ENCODE measurements around the gene ACAD9.

ACAD9 gene

DNA sequence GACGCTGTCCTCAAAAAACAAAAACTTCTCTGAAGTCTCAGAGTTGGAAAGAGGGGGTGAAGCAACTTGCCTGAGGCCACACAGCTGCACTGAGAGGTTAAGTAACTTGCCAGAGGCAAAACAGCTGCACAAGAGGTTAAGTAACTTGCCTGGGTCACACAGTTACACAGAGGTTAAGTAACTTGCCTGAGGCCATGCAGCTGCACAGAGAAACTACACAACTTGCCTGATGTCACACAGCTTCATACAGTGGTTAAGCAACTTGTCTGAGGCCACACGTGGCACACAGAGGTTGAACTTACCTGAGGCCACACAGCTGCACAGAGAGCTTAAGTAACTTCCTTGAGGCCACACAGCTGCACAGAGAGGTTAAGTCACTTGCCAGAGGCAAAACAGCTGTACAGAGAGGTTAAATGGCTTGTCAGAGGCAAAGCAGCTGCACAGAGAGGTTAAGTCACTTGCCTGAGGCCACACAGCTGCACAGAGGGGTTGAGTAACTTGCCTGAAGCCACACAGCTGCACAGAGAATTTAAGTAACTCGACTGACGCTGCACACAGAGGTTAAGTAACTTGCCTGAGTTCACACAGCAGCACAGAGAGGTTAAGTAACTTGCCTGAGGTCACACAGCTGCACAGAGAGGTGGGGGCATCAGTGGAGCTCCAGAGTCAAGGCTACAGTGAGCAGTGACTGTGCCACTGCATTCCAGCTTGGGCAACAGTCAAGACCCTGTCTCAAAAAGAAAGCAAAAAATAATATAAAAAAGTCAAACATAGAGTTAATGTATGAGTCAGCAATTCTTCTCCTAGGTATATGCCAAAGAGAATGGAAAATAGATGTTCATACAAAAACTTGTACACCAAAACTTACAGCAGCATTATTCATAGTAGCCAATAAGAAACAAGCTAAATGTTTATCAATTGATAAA lies 12.0 kb upstream of the ACAD9 start:
- no peaks in the 10 kb centered on the region for H3K36me3 Mint-ChIP-seq (ENCODE audit: low read depth)

DNA sequence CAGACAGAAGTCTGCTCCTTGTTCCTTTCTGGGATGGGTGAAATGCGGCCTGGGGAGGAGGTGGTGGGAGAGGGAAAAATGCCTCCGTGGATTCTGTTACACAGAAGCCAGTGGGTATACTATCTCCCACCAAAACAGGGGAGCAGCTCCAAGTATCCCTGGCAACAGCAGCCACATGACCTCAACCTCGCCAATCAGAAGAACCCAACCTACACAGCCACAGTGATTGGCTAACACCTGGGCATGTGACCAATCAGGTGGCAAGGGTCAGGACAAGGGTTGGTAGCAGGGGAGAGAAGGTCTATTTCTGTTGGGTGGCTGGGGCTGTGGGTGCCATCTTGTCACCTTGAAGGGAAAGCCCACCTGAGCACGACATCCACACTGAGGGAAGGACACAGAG lies 9.1 kb upstream of the ACAD9 start:
- H3K4me3 Mint-ChIP-seq = no peak overlapping the region
- no peak overlapping the region for H3K27ac Mint-ChIP-seq
- TF ChIP-seq, protein P1, sequence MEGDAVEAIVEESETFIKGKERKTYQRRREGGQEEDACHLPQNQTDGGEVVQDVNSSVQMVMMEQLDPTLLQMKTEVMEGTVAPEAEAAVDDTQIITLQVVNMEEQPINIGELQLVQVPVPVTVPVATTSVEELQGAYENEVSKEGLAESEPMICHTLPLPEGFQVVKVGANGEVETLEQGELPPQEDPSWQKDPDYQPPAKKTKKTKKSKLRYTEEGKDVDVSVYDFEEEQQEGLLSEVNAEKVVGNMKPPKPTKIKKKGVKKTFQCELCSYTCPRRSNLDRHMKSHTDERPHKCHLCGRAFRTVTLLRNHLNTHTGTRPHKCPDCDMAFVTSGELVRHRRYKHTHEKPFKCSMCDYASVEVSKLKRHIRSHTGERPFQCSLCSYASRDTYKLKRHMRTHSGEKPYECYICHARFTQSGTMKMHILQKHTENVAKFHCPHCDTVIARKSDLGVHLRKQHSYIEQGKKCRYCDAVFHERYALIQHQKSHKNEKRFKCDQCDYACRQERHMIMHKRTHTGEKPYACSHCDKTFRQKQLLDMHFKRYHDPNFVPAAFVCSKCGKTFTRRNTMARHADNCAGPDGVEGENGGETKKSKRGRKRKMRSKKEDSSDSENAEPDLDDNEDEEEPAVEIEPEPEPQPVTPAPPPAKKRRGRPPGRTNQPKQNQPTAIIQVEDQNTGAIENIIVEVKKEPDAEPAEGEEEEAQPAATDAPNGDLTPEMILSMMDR (IDR thresholded peaks at IDR 0.05; ENCODE audit: unreplicated experiment in 3 of 3) = no peak
- no peaks in the 10 kb centered on the region for H3K27me3 Mint-ChIP-seq (ENCODE audit: low read depth)
- H3K4me1 Mint-ChIP-seq = peaks cover 22% of the 10 kb centered on the region
- no peaks in the 10 kb centered on the region for H3K9me3 Mint-ChIP-seq
- no peaks in the 10 kb centered on the region for H3K36me3 Mint-ChIP-seq (ENCODE audit: low read depth)

More for the DNA sequence above, 12.0 kb upstream of the ACAD9 start:
- Mint-ChIP-seq H3K9me3 (no peaks in the 10 kb centered on the region), H3K4me3 (no peak overlapping the region), H3K27me3 (ENCODE audit: low read depth) (no peaks in the 10 kb centered on the region), H3K27ac (peak overlapping the region; percentile 41 to 57 (median 43)), H3K4me1 (peaks cover 32% of the 10 kb centered on the region)
- TF ChIP-seq, protein P1 (IDR thresholded peaks at IDR 0.05; ENCODE audit: unreplicated experiment in 3 of 3) = no peak

DNA sequence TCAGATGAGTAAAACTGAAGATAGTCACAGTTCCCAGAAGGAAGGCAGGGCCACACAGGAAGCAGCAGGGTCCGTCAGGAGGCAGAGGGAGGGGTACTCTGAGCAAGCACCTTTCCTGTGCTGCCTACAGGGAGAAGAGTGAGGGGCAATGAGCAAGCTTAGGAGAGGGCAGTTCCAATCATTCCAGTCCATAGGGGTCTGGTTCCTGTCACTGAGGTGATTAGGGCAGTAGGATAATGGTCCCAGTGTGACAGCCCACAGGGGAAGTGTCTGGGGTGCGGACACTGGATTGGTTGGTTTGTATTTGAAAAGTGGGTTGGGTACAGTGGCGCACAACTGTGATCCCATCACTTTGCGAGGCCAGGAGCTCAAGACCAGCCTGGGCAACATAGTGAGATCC lies 7.1 kb upstream of the ACAD9 start:
- H3K4me1 Mint-ChIP-seq = peaks cover 22% of the 10 kb centered on the region
- H3K36me3 Mint-ChIP-seq (ENCODE audit: low read depth) = no peaks in the 10 kb centered on the region
- H3K9me3 Mint-ChIP-seq = no peaks in the 10 kb centered on the region
- TF ChIP-seq, protein P1 (IDR thresholded peaks at IDR 0.05; ENCODE audit: unreplicated experiment in 3 of 3) = no peak
- H3K27me3 Mint-ChIP-seq (ENCODE audit: low read depth) = no peaks in the 10 kb centered on the region
- H3K4me3 Mint-ChIP-seq = no peak overlapping the region
- H3K27ac Mint-ChIP-seq = no peak overlapping the region

DNA sequence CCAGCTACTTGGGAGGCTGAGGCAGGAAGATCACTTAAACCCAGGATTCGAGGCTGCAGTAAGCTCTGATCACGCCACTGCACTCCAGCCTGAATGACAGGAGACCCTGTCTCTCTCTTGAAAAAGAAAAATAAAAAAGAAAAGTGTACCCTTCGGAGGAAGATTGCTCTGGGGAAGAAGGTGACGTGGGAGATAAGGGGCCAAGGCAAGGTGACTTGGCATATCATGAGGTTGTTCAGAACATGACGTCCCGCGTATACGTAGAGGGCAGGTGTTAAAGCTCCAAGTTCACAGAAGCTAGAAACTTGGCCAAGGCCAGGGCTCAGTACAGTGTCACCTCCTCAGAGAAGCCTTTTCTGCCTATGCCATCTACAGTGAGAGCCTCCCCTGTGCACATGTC lies 6.7 kb upstream of the ACAD9 start:
- Mint-ChIP-seq H3K9me3 (no peaks in the 10 kb centered on the region), H3K4me1 (peaks cover 27% of the 10 kb centered on the region), H3K36me3 (ENCODE audit: low read depth) (no peaks in the 10 kb centered on the region), H3K27me3 (ENCODE audit: low read depth) (no peaks in the 10 kb centered on the region), H3K4me3 (no peak overlapping the region), H3K27ac (no peak overlapping the region)
- TF ChIP-seq, protein P1 (IDR thresholded peaks at IDR 0.05; ENCODE audit: unreplicated experiment in 3 of 3) = no peak

DNA sequence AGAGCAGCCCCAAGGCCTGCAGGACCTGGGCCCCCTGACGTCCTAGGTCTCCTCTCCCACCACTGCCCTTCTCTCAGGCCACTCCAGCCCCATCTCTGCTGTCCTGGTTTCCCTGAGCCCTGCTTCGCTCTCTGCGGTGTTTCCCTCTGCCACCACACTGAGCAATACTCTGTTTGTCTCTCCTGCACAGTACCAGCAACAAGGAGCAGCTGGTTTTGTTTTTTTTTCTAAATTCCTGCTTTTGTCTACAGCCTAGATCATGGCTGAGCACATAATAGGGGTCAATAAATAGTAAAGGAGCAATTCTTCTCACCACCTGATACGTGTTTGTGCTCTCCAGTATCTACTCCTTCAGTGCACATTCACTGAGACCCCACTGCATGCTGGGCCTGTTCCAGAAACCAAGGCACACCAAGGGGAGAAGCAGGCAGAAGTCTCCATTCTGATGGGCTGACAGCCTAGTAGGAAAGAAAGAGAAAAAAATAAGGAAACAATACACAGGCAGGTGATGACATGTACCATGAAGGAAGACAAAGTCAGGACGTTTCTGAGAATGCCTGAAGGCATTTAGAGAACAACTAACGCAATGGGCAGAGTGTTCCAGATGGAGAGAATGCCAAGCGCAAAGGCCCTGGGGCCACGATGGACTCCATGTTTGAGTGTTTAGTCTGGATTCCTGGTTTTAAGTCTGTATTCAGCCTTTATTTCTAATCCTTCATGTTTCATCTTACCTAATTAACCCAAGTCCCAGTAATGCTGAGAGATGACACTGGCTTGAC lies 6.0 kb upstream of the ACAD9 start:
- H3K36me3 Mint-ChIP-seq (ENCODE audit: low read depth) = no peaks in the 10 kb centered on the region
- peaks cover 33% of the 10 kb centered on the region for H3K4me1 Mint-ChIP-seq
- H3K27me3 Mint-ChIP-seq (ENCODE audit: low read depth) = no peaks in the 10 kb centered on the region
- no peaks in the 10 kb centered on the region for H3K9me3 Mint-ChIP-seq
- H3K27ac Mint-ChIP-seq = peak overlapping the region in 2 of 3 experiments; percentile 10 to 25
- H3K4me3 Mint-ChIP-seq = no peak overlapping the region
- TF ChIP-seq, protein P1 (IDR thresholded peaks at IDR 0.05; ENCODE audit: unreplicated experiment in 3 of 3) = no peak

Measured in nephron (organoid).